ENCODE measurements around the gene DNAJC6. TPM values are rescaled to one million over a fixed set of nuclear protein-coding genes. Genes with fewer than 3 reads are reported as not detected.

DNAJC6 gene
- total and polyA plus RNA-seq, 2 experiments from 2014 or later = 2.5 to 2.8 TPM

DNA sequence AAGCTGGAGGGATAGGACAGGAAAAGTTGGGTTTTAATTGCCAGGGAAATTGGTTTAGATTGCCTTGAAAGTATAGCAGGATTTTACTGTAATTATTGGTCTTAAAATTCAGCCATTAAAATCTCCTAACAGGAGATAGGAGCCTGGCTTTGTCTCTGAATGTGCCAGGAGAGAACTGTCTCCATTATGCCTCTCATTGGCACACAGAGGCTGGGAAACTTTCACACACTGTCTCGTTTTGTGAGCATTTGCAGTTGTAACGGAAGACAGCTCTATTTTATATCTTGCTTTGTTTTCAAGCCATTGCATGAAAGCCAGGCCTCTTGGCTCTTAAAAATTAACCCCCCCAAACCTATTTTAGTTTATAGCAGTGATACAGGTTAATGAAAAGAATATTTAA lies 12.5 kb downstream of the DNAJC6 start:
- Histone ChIP-seq H3K36me3 (ENCODE audit: low read depth) (no peaks in the 10 kb centered on the region), H3F3A (ENCODE audit: insufficient read depth) (no peaks in the 10 kb centered on the region), H3K27me3 (replicated peaks; ENCODE audit: insufficient read depth) (no peaks in the 10 kb centered on the region), H3K27ac (no peak overlapping the region), H3K9ac (no peak overlapping the region), H4K20me1 (ENCODE audit: insufficient read depth) (no peaks in the 10 kb centered on the region), H3K9me3 (ENCODE audit: low read depth) (no peaks in the 10 kb centered on the region), H3K9me2 (ENCODE audit: insufficient read depth) (no peaks in the 10 kb centered on the region), H3K4me2 (ENCODE audit: unreplicated experiment) (no peak overlapping the region), H3K4me1 (ENCODE audit: insufficient read depth) (no peaks in the 10 kb centered on the region), H2AFZ (no peak overlapping the region), H3K79me2 (ENCODE audit: insufficient read depth) (no peaks in the 10 kb centered on the region), H3K4me3 (no peak overlapping the region)
- no peak for DNase-seq
- in situ Hi-C loops (cut with MboI) = no loop called here
- 2 to 6% methylated on average over 2 of the region's 2 CpGs for WGBS, 2 experiments (ENCODE audit: low coverage in 1 of 2, low lambda C conversion rate in 2 of 2, missing lambda C conversion rate in 2 of 2)
- TF ChIP-seq EZH2 (IDR thresholded peaks at IDR 0.05; ENCODE audit: insufficient read depth, poor library complexity, severe bottlenecking) (no peak), EZH2phosphoT487 (IDR thresholded peaks at IDR 0.05; ENCODE audit: insufficient read depth, low read depth) (no peak)

DNA sequence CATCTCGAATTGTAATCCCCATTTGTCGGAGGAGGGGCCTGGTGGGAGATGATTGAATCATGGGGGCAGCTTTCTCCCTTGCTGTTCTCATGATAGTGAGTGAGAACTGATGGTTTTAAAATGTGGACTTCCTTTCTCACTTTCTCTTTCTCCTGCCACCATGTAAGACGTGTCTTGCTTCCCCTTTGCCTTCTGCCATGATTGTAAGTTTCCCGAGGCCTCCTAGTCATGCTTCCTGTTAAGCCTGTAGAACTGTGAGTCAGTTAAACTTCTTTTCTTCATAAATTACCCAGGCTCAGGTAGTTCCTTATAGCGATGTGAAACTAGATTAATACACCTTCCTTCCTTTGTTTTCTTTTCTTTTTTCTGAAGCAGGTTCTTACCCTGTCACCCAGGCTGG lies 13.9 kb downstream of the DNAJC6 start:
- no peak overlapping the region for H3K4me3 ChIP-seq
- H4K20me1 ChIP-seq (ENCODE audit: insufficient read depth) = no peaks in the 10 kb centered on the region
- H3F3A ChIP-seq (ENCODE audit: insufficient read depth) = no peaks in the 10 kb centered on the region
- no peak overlapping the region for H3K4me2 ChIP-seq (ENCODE audit: unreplicated experiment)
- TF ChIP-seq EZH2phosphoT487 (IDR thresholded peaks at IDR 0.05; ENCODE audit: insufficient read depth, low read depth) (no peak), EZH2 (IDR thresholded peaks at IDR 0.05; ENCODE audit: insufficient read depth, poor library complexity, severe bottlenecking) (no peak)
- no peaks in the 10 kb centered on the region for H3K9me2 ChIP-seq (ENCODE audit: insufficient read depth)
- in situ Hi-C loops (cut with MboI) = no loop called here
- no peaks in the 10 kb centered on the region for H3K36me3 ChIP-seq (ENCODE audit: low read depth)
- no peak overlapping the region for H3K9ac ChIP-seq
- no peak overlapping the region for H3K27ac ChIP-seq
- no peaks in the 10 kb centered on the region for H3K4me1 ChIP-seq (ENCODE audit: insufficient read depth)
- 52 to 55% methylated on average over 5 of the region's 5 CpGs for WGBS, 2 experiments (ENCODE audit: low coverage in 1 of 2, low lambda C conversion rate in 2 of 2, missing lambda C conversion rate in 2 of 2)
- no peaks in the 10 kb centered on the region for H3K9me3 ChIP-seq (ENCODE audit: low read depth)
- H2AFZ ChIP-seq = no peak overlapping the region
- no peaks in the 10 kb centered on the region for H3K27me3 ChIP-seq (replicated peaks; ENCODE audit: insufficient read depth)
- no peak for DNase-seq
- no peaks in the 10 kb centered on the region for H3K79me2 ChIP-seq (ENCODE audit: insufficient read depth)

DNA sequence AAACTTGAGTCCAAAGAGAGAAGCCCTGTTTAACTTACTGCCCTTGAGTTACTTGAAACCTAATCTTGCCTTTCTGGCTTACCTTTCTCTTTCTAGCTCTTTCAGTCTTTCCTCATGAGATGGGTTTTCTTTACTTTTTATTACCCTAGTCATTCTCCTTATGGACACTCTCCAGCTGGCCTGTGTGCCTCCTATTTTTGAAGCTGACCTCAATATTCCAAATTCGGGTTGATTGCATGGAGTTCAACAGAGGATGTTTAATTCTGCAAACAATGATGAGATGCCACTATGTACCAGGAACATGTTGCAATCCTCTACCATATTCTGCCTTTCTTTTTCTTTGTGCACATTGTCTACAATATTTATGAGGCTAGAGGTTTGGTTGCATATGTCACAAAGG lies 20.7 kb downstream of the DNAJC6 start:
- H3K4me1 ChIP-seq (ENCODE audit: insufficient read depth) = no peaks in the 10 kb centered on the region
- TF ChIP-seq EZH2phosphoT487 (IDR thresholded peaks at IDR 0.05; ENCODE audit: insufficient read depth, low read depth) (no peak), EZH2 (IDR thresholded peaks at IDR 0.05; ENCODE audit: insufficient read depth, poor library complexity, severe bottlenecking) (no peak)
- in situ Hi-C loops (cut with MboI) = no loop called here
- H3K9me2 ChIP-seq (ENCODE audit: insufficient read depth) = no peaks in the 10 kb centered on the region
- no peak overlapping the region for H3K27ac ChIP-seq
- no peaks in the 10 kb centered on the region for H3K79me2 ChIP-seq (ENCODE audit: insufficient read depth)
- H3F3A ChIP-seq (ENCODE audit: insufficient read depth) = peaks cover 4% of the 10 kb centered on the region; the same call in 1 of the 2 replicates
- H3K9ac ChIP-seq = no peak overlapping the region
- no peaks in the 10 kb centered on the region for H3K36me3 ChIP-seq (ENCODE audit: low read depth)
- 70 to 83% methylated on average over 1 of the region's 1 CpG for WGBS, 2 experiments (ENCODE audit: low coverage in 1 of 2, low lambda C conversion rate in 2 of 2, missing lambda C conversion rate in 2 of 2)
- H3K4me3 ChIP-seq = no peak overlapping the region
- no peaks in the 10 kb centered on the region for H4K20me1 ChIP-seq (ENCODE audit: insufficient read depth)
- no peak for DNase-seq
- H3K9me3 ChIP-seq (ENCODE audit: low read depth) = no peaks in the 10 kb centered on the region
- H3K4me2 ChIP-seq (ENCODE audit: unreplicated experiment) = no peak overlapping the region
- no peak overlapping the region for H2AFZ ChIP-seq
- no peaks in the 10 kb centered on the region for H3K27me3 ChIP-seq (replicated peaks; ENCODE audit: insufficient read depth)

DNA sequence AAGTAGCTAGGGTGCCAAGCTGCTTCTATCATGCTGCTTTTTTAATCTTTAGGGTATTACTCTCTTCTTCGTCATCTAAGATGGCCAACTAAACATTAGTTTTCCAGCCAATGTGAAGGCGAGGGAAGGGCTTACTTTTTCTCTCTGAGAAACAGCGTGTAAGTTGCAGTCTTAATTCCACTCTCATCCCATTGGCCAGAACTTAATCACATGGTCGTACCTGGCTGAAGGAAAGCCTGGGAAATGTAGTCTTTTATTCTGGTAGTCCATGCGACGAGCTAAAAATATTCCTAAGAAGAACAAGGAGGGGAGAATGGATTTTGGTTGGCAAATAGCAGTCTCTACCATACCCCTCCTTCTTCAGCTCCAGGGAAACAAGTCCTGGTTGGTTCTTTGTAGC lies 21.5 kb downstream of the DNAJC6 start:
- TF ChIP-seq EZH2 (IDR thresholded peaks at IDR 0.05; ENCODE audit: insufficient read depth, poor library complexity, severe bottlenecking) = no peak
- TF ChIP-seq EZH2phosphoT487 (IDR thresholded peaks at IDR 0.05; ENCODE audit: insufficient read depth, low read depth) = no peak
- Histone ChIP-seq H3K4me2 (ENCODE audit: unreplicated experiment) (no peak overlapping the region), H3K9me2 (ENCODE audit: insufficient read depth) (no peaks in the 10 kb centered on the region), H3K9me3 (ENCODE audit: low read depth) (no peaks in the 10 kb centered on the region), H3K27me3 (replicated peaks; ENCODE audit: insufficient read depth) (no peaks in the 10 kb centered on the region), H3F3A (ENCODE audit: insufficient read depth) (peaks cover 4% of the 10 kb centered on the region; the same call in 1 of the 2 replicates), H3K27ac (no peak overlapping the region), H3K36me3 (ENCODE audit: low read depth) (no peaks in the 10 kb centered on the region), H3K9ac (no peak overlapping the region), H2AFZ (no peak overlapping the region), H4K20me1 (ENCODE audit: insufficient read depth) (no peaks in the 10 kb centered on the region), H3K79me2 (ENCODE audit: insufficient read depth) (no peaks in the 10 kb centered on the region), H3K4me3 (no peak overlapping the region), H3K4me1 (ENCODE audit: insufficient read depth) (no peaks in the 10 kb centered on the region)
- DNase-seq = no peak
- in situ Hi-C loops (cut with MboI) = no loop called here
- 53 to 56% methylated on average over 6 of the region's 6 CpGs for WGBS, 2 experiments (ENCODE audit: low coverage in 1 of 2, low lambda C conversion rate in 2 of 2, missing lambda C conversion rate in 2 of 2)

DNA sequence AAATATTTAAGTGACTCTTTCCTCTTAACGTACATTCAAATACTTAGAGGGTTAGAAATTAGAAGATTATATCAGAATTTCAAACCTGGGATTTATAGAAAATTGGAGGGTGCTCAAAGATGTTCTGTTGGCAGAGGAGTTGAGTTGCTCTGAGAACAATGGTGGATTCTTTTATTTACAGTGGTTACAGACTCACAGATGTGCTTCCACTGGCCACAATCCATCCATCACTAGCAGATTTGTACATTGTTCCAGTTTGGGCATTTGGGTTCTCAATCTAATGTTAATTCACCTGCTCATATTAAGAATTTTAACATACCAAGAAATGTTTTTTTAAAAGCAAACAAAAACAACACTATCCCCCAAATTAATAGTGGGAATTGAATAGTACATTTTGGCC lies 23.5 kb downstream of the DNAJC6 start:
- Histone ChIP-seq H3F3A (ENCODE audit: insufficient read depth) (peaks cover 4% of the 10 kb centered on the region; the same call in 1 of the 2 replicates), H4K20me1 (ENCODE audit: insufficient read depth) (no peaks in the 10 kb centered on the region), H3K9ac (no peak overlapping the region), H3K27me3 (replicated peaks; ENCODE audit: insufficient read depth) (no peaks in the 10 kb centered on the region), H3K4me3 (no peak overlapping the region), H3K4me2 (ENCODE audit: unreplicated experiment) (no peak overlapping the region), H3K79me2 (ENCODE audit: insufficient read depth) (no peaks in the 10 kb centered on the region), H3K9me2 (ENCODE audit: insufficient read depth) (no peaks in the 10 kb centered on the region), H3K27ac (no peak overlapping the region), H3K9me3 (ENCODE audit: low read depth) (no peaks in the 10 kb centered on the region), H2AFZ (no peak overlapping the region), H3K36me3 (ENCODE audit: low read depth) (no peaks in the 10 kb centered on the region), H3K4me1 (ENCODE audit: insufficient read depth) (no peaks in the 10 kb centered on the region)
- in situ Hi-C loops (cut with MboI) = no loop called here
- WGBS, 2 experiments (ENCODE audit: low coverage in 1 of 2, low lambda C conversion rate in 2 of 2, missing lambda C conversion rate in 2 of 2) = 52 to 55% methylated on average over 1 of the region's 1 CpG
- no peak for DNase-seq
- TF ChIP-seq EZH2 (IDR thresholded peaks at IDR 0.05; ENCODE audit: insufficient read depth, poor library complexity, severe bottlenecking) = no peak
